Measurements from ENCODE around the gene ATRN.

The ATRN gene

GRCh38 chr20:3563548-3564177 lies 92.8 kb downstream of the ATRN start:
- peak; percentile 55; the same call in 1 of the 2 replicates for TF ChIP-seq CTCF (IDR thresholded peaks at IDR 0.05; ENCODE audit: borderline replicate concordance, insufficient read depth, low read depth, low read length)
- no peak overlapping the region for H3K4me3 ChIP-seq (ENCODE audit: low read depth, low read length)

GRCh38 chr20:3565851-3566250 lies 95.0 kb downstream of the ATRN start:
- no peak overlapping the region for H3K4me3 ChIP-seq (ENCODE audit: low read depth, low read length)
- TF ChIP-seq CTCF (IDR thresholded peaks at IDR 0.05; ENCODE audit: borderline replicate concordance, insufficient read depth, low read depth, low read length), result no peak

- no peak for TF ChIP-seq CTCF (IDR thresholded peaks at IDR 0.05; ENCODE audit: borderline replicate concordance, insufficient read depth, low read depth, low read length)
- no peak overlapping the region for H3K4me3 ChIP-seq (ENCODE audit: low read depth, low read length)
Observed at GRCh38 chr20:3572151-3572550, 101.3 kb downstream of the ATRN start.

GRCh38 chr20:3576363-3576762 lies 105.5 kb downstream of the ATRN start:
- TF ChIP-seq CTCF (IDR thresholded peaks at IDR 0.05; ENCODE audit: borderline replicate concordance, insufficient read depth, low read depth, low read length), result no peak
- no peak overlapping the region for H3K4me3 ChIP-seq (ENCODE audit: low read depth, low read length)

- no peak overlapping the region for H3K4me3 ChIP-seq (ENCODE audit: low read depth, low read length)
- TF ChIP-seq CTCF (IDR thresholded peaks at IDR 0.05; ENCODE audit: borderline replicate concordance, insufficient read depth, low read depth, low read length), result no peak
Observed at GRCh38 chr20:3577366-3577765, 106.5 kb downstream of the ATRN start.

- TF ChIP-seq CTCF (IDR thresholded peaks at IDR 0.05; ENCODE audit: borderline replicate concordance, insufficient read depth, low read depth, low read length), result no peak
- H3K4me3 ChIP-seq (ENCODE audit: low read depth, low read length), result no peak overlapping the region
Observed at GRCh38 chr20:3580412-3580811, 109.6 kb downstream of the ATRN start.

- no peak overlapping the region for H3K4me3 ChIP-seq (ENCODE audit: low read depth, low read length)
- no peak for TF ChIP-seq CTCF (IDR thresholded peaks at IDR 0.05; ENCODE audit: borderline replicate concordance, insufficient read depth, low read depth, low read length)
Observed at GRCh38 chr20:3583765-3584164, 112.9 kb downstream of the ATRN start.

All from GM12875 (cell line).